ENCODE measurements around the gene NUDT8. TPM values are rescaled to one million over a fixed set of nuclear protein-coding genes. Genes with fewer than 3 reads are reported as not detected.

NUDT8 gene
- polyA plus RNA-seq, 1 donor (not counting 4 experiments of a cell fraction or from before 2014, with no cell fraction given): 1.1 TPM

DNA sequence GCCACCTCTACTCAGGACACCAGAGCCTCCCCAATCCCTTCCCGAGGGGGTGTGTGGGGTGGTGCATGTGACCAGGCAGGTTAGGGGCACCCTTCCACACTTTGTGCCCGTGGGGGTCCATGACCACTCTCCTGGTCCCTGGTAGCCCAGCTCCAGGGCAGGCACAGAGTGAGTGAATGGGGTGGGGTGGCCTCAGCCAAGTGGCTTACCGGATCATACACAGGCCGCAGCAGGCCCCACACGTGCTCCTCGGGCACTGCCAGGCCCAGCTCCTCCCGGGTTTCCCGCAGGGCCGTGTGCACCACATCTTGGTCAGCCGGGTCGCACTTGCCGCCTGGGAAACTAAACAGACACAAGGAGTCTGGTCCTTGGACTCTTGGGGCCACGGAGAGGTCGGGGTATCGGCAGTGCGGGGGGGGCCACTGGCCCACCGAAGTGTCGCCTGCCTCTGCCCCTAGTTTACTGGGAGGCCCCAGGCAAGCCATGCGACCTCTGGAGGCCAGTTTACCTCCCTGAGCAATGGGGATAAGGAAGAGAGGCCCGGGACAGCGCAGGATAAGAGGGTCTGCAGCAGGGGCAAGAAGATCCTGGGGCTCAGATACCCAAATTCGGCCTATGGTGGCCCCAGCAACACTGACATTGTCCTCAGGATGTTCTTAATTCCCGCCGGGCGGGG lies 889 bp downstream of the NUDT8 start:
- Histone ChIP-seq H3K9me3 (ENCODE audit: control insufficient read depth, low read depth, low read length) (no peaks in the 10 kb centered on the region), H2AFZ (ENCODE audit: control insufficient read depth, low read length) (peak overlapping the region; percentile 22), H4K20me1 (ENCODE audit: control insufficient read depth, extremely low read depth, insufficient read depth, low read length) (no peaks in the 10 kb centered on the region), H3K4me1 (ENCODE audit: control insufficient read depth, extremely low read depth, insufficient read depth, low read length) (peaks cover 6% of the 10 kb centered on the region), H3K9ac (ENCODE audit: control insufficient read depth, extremely low read depth, insufficient read depth, low read length) (peak overlapping the region; percentile 22), H3K36me3 (ENCODE audit: control insufficient read depth in 2 of 2, extremely low read depth in 1 of 2, insufficient read depth in 2 of 2, low read length in 2 of 2) (no peaks in the 10 kb centered on the region), H3K4me2 (ENCODE audit: control insufficient read depth, extremely low read depth, insufficient read depth, low read depth, low read length) (peak overlapping the region; percentile 76), H3K9me1 (ENCODE audit: control insufficient read depth, extremely low read depth, insufficient read depth, low read length) (no peaks in the 10 kb centered on the region), H3K4me3 (ENCODE audit: control insufficient read depth in 2 of 3, extremely low read depth in 1 of 3, insufficient read depth in 2 of 3, low read depth in 1 of 3, low read length in 3 of 3) (no peak overlapping the region), H3K27me3 (ENCODE audit: control insufficient read depth, extremely low read depth, insufficient read depth, low read length) (no peaks in the 10 kb centered on the region), H3K27ac (ENCODE audit: control insufficient read depth, insufficient read depth, low read length) (no peak overlapping the region), H3K79me2 (ENCODE audit: control insufficient read depth, insufficient read depth, low read length) (no peaks in the 10 kb centered on the region)
- DNase-seq (ENCODE audit: low read depth, low spot score) (no peak), FAIRE-seq (no peak)
- dilution Hi-C loops (cut with MboI; ENCODE audit: extremely low pct_ligation_motif_present, low sequenced_read_pairs): no loop called here
- TF ChIP-seq EZH2 (IDR thresholded peaks at IDR 0.05; ENCODE audit: low read length): no peak
- TF ChIP-seq, protein P1, sequence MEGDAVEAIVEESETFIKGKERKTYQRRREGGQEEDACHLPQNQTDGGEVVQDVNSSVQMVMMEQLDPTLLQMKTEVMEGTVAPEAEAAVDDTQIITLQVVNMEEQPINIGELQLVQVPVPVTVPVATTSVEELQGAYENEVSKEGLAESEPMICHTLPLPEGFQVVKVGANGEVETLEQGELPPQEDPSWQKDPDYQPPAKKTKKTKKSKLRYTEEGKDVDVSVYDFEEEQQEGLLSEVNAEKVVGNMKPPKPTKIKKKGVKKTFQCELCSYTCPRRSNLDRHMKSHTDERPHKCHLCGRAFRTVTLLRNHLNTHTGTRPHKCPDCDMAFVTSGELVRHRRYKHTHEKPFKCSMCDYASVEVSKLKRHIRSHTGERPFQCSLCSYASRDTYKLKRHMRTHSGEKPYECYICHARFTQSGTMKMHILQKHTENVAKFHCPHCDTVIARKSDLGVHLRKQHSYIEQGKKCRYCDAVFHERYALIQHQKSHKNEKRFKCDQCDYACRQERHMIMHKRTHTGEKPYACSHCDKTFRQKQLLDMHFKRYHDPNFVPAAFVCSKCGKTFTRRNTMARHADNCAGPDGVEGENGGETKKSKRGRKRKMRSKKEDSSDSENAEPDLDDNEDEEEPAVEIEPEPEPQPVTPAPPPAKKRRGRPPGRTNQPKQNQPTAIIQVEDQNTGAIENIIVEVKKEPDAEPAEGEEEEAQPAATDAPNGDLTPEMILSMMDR (optimal IDR thresholded peaks at IDR 0.05 in 1 of 3, IDR thresholded peaks at IDR 0.05 in 1 of 3, conservative IDR thresholded peaks at IDR 0.05 in 1 of 3; ENCODE audit: extremely low read depth in 1 of 3, insufficient read depth in 2 of 3, low read length in 3 of 3): peak in 1 of 3 experiments; percentile 76

DNA sequence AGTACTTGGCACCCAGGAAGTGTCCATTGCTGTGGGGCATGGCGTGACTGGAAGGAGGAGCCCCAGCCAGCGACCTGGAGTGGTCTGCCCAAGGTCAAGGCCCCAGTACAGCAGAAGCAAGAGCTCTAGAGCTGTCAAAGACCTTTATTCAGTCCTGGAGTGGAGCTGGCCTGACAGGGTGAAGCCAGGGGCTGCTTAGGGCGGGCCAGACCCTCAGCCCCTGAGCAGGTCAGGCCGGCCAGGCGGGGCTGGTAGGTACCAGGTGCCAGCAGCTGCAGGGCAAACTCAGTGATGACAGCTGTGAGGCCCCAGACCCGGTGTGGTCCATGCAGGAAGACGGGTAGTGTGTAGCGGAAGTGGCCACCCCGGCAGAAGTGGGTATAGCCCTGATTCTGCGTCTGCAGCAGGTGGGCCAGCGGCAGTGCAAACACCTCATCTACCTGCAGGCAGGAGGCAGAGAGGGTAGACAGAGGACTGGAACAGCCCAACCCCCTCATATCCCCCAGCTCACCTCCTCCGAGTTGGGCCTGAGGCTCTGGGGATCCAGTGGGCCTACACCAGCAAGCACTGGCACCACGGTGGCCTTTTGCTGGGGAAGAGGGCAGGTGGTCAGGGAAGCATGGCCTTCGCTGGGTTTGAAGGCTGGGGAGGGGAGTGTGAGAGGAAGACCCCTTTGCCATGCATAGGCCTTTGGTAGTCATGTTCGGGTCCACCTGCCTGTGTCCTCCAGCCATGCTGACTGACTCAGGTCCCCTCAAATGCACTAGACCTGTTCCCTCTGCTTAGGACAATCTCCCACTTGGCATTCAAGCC lies 1.7 kb downstream of the NUDT8 start:
- Histone ChIP-seq H3K9ac (ENCODE audit: control insufficient read depth, extremely low read depth, insufficient read depth, low read length) (no peak overlapping the region), H2AFZ (ENCODE audit: control insufficient read depth, low read length) (no peak overlapping the region), H3K27ac (ENCODE audit: control insufficient read depth, insufficient read depth, low read length) (no peak overlapping the region), H3K4me3 (ENCODE audit: control insufficient read depth in 2 of 3, extremely low read depth in 1 of 3, insufficient read depth in 2 of 3, low read depth in 1 of 3, low read length in 3 of 3) (no peak overlapping the region), H3K4me1 (ENCODE audit: control insufficient read depth, extremely low read depth, insufficient read depth, low read length) (peaks cover 6% of the 10 kb centered on the region), H3K9me3 (ENCODE audit: control insufficient read depth, low read depth, low read length) (no peaks in the 10 kb centered on the region), H3K9me1 (ENCODE audit: control insufficient read depth, extremely low read depth, insufficient read depth, low read length) (no peaks in the 10 kb centered on the region), H3K4me2 (ENCODE audit: control insufficient read depth, extremely low read depth, insufficient read depth, low read depth, low read length) (no peak overlapping the region), H3K36me3 (ENCODE audit: control insufficient read depth in 2 of 2, extremely low read depth in 1 of 2, insufficient read depth in 2 of 2, low read length in 2 of 2) (no peaks in the 10 kb centered on the region), H3K27me3 (ENCODE audit: control insufficient read depth, extremely low read depth, insufficient read depth, low read length) (no peaks in the 10 kb centered on the region), H4K20me1 (ENCODE audit: control insufficient read depth, extremely low read depth, insufficient read depth, low read length) (no peaks in the 10 kb centered on the region), H3K79me2 (ENCODE audit: control insufficient read depth, insufficient read depth, low read length) (no peaks in the 10 kb centered on the region)
- FAIRE-seq: no peak
- DNase-seq (ENCODE audit: low read depth, low spot score): no peak
- TF ChIP-seq, protein P1 (optimal IDR thresholded peaks at IDR 0.05 in 1 of 3, IDR thresholded peaks at IDR 0.05 in 1 of 3, conservative IDR thresholded peaks at IDR 0.05 in 1 of 3; ENCODE audit: extremely low read depth in 1 of 3, insufficient read depth in 2 of 3, low read length in 3 of 3): no peak
- no peak for TF ChIP-seq EZH2 (IDR thresholded peaks at IDR 0.05; ENCODE audit: low read length)
- dilution Hi-C loops (cut with MboI; ENCODE audit: extremely low pct_ligation_motif_present, low sequenced_read_pairs): no loop called here
